Testis (tissue), 3 donors: ENCODE data around the gene LMCD1. TPM values are rescaled to one million over a fixed set of nuclear protein-coding genes. Genes with fewer than 3 reads are reported as not detected.

Experiments
- DNase-seq: peaks from one replicate; pipeline ENCODE4 v3.0.0-alpha.2; 2019
- H3K27ac ChIP-seq, 2 donors: fragments of 200-600 bp; sonication (generic); one replicate each; pipeline ENCODE4 v1.5.1; 2019
- H3K27me3 ChIP-seq: fragments of 200-600 bp; sonication (generic); one replicate; pipeline ENCODE4 v1.5.1; 2019
- H3K36me3 ChIP-seq: fragments of 200-600 bp; sonication (generic); one replicate; pipeline ENCODE4 v1.5.1; 2017; ENCODE audit warnings: low read depth; ENCODE audit errors: missing control alignments
- H3K4me1 ChIP-seq: fragments of 200-600 bp; sonication (generic); one replicate; pipeline ENCODE4 v1.5.1; 2019
- H3K4me3 ChIP-seq, 2 donors: fragments of 200-600 bp; sonication (generic); one replicate each; pipeline ENCODE4 v1.5.1; 2017 to 2019
- H3K9me3 ChIP-seq: fragments of 200-600 bp; sonication (generic); one replicate; pipeline ENCODE4 v1.5.1; 2017
- POLR2A ChIP-seq: fragments of 450-650 bp; IDR thresholded peaks from one replicate; pipeline ENCODE4 v1.6.1; 2017; ENCODE audit warnings: antibody characterized with exemption, mild to moderate bottlenecking, moderate library complexity
- WGBS, 2 donors: methylation state at CpG; one replicate each; pipeline ENCODE4 v1.1.5; 2018; 5-methylcytosine and 5-hydroxymethylcytosine counted together
- intact Hi-C: fragments of 100-400 bp; cut with DNase I; formaldehyde crosslinking; loops from one replicate; pipeline ENCODE4 v1.15.1; 2023; ENCODE audit warnings: low total_unique reads
- polyA plus RNA-seq: library from polyadenylated mRNA; stranded (reverse); fragments of 350-450 nt; fragmentation: Illumina TruSeq; extraction: RNeasy Lipid Tissue Mini Kit (QIAGEN cat#74804); gene quantifications from one replicate; pipeline ENCODE4 v1.2.3, GENCODE V29; 2014; ENCODE audit warnings: low read depth, low replicate concordance; ENCODE audit not compliant: insufficient read depth
- total RNA-seq, 2 donors: library from RNA; depleted of rRNA; stranded (reverse); fragments of >200 nt; gene quantifications; one replicate each; pipeline ENCODE4 v1.2.3, GENCODE V29; 2016
- TF ChIP-seq, protein P1 (sequence below), 3 experiments: fragments of 450-650 bp in 2 of 3; fragments of 200-600 bp in 1 of 3; sonication (generic) in 1 of 3; IDR thresholded peaks; one replicate each; pipeline ENCODE4 v1.5.1; 2016 to 2019; ENCODE audit warnings: antibody characterized with exemption in 3 of 3, mild to moderate bottlenecking in 2 of 3, moderate library complexity in 1 of 3

LMCD1 gene
- total and polyA plus RNA-seq, 3 donors from 2014 or later: 47.9 to 103 (median 53.3) TPM

DNA sequence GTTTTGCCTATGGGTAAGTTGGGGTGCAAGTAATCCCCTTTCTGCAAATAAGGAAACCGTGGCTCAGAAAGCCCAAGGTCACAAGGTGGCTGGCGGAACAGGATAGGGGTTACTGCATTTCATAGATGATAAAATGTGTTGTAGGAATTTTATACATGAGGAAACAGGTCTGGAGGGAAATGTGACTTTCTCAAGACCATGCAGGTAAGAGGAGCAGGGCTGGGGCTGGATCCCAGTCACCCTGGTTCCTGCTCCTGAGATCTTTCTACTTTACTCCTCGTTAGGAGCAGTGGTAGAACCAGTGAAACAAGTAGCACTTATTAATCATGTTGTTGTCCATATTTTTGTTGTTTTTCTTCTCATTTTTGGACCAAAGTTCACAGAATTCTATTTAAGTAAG lies 79.8 kb downstream of the LMCD1 start:
- Histone ChIP-seq H3K27ac (no peak overlapping the region), H3K4me3 (no peak overlapping the region), H3K9me3 (no peaks in the 10 kb centered on the region), H3K36me3 (no peaks in the 10 kb centered on the region), H3K27me3 (no peaks in the 10 kb centered on the region), H3K4me1 (no peaks in the 10 kb centered on the region)
- whole genome bisulfite sequencing, 2 donors: 79 to 81% methylated on average over 3 of the region's 3 CpGs
- TF ChIP-seq POLR2A: no peak
- TF ChIP-seq, protein P1, sequence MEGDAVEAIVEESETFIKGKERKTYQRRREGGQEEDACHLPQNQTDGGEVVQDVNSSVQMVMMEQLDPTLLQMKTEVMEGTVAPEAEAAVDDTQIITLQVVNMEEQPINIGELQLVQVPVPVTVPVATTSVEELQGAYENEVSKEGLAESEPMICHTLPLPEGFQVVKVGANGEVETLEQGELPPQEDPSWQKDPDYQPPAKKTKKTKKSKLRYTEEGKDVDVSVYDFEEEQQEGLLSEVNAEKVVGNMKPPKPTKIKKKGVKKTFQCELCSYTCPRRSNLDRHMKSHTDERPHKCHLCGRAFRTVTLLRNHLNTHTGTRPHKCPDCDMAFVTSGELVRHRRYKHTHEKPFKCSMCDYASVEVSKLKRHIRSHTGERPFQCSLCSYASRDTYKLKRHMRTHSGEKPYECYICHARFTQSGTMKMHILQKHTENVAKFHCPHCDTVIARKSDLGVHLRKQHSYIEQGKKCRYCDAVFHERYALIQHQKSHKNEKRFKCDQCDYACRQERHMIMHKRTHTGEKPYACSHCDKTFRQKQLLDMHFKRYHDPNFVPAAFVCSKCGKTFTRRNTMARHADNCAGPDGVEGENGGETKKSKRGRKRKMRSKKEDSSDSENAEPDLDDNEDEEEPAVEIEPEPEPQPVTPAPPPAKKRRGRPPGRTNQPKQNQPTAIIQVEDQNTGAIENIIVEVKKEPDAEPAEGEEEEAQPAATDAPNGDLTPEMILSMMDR (IDR thresholded peaks at IDR 0.05): no peak
- no peak for DNase-seq
- intact Hi-C loops: no loop called here

DNA sequence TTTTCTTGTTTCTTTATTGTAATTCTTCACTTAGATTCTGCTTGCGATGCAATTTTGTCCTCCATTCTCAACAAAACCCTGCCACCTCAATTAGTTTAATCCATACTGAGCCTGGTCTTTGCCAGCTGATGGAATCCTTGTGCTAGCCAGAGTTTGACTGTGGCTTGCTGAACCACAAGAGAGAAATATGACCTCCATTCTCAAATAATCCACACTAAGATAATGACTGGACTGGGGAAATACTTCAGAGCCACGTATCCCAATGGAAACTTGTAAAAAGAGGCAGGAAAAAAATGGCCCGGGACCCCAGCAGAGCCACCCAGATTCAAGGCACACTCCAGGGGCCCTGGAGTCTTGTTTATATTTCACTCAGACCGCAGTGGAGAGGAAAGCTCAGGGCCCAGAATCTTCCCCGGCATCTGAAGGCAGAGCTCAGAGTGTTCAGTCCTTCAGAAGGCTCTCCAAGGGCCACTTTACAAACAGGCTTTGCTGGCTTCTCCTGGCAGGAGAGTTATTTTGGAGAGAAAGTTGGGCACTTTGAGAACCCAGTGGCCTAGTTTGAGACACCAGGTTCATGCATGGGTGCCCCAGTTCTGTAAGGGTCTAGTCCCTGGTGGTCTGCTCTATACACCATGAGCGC lies 80.3 kb downstream of the LMCD1 start:
- no peaks in the 10 kb centered on the region for H3K27me3 ChIP-seq
- WGBS, 2 donors: 89 to 91% methylated on average over 6 of the region's 6 CpGs
- DNase-seq: no peak
- no peak overlapping the region for H3K4me3 ChIP-seq
- H3K9me3 ChIP-seq: no peaks in the 10 kb centered on the region
- no peaks in the 10 kb centered on the region for H3K36me3 ChIP-seq
- H3K4me1 ChIP-seq: no peaks in the 10 kb centered on the region
- H3K27ac ChIP-seq: no peak overlapping the region
- intact Hi-C loops: no loop called here
- TF ChIP-seq, protein P1 (IDR thresholded peaks at IDR 0.05): no peak
- TF ChIP-seq POLR2A: no peak

DNA sequence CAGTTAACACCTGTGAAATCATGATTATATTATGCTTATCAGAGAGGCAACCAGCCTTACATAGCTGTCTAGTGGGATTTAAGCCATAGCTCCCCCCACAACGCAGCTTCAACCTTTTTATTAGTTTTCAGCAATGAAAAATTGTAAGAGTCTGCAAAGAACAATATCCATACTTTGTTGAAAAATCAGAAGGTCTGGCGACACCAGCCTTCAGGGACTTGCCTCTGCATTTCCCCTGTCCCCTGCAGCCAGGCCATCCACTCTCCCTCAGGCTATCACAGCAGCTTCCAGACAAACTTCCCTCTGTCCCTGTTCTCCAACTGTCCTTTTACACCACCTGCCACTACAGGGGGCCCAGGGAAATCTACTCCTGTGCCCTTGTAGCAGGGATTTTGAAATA lies 83.0 kb downstream of the LMCD1 start:
- no peak for TF ChIP-seq POLR2A
- TF ChIP-seq, protein P1 (IDR thresholded peaks at IDR 0.05): no peak
- no peak overlapping the region for H3K27ac ChIP-seq
- intact Hi-C loops: no loop called here
- no peaks in the 10 kb centered on the region for H3K36me3 ChIP-seq
- H3K4me3 ChIP-seq: no peak overlapping the region
- H3K4me1 ChIP-seq: no peaks in the 10 kb centered on the region
- WGBS, 2 donors: 89 to 93% methylated on average over 2 of the region's 2 CpGs
- DNase-seq: no peak
- H3K27me3 ChIP-seq: no peaks in the 10 kb centered on the region
- no peaks in the 10 kb centered on the region for H3K9me3 ChIP-seq

DNA sequence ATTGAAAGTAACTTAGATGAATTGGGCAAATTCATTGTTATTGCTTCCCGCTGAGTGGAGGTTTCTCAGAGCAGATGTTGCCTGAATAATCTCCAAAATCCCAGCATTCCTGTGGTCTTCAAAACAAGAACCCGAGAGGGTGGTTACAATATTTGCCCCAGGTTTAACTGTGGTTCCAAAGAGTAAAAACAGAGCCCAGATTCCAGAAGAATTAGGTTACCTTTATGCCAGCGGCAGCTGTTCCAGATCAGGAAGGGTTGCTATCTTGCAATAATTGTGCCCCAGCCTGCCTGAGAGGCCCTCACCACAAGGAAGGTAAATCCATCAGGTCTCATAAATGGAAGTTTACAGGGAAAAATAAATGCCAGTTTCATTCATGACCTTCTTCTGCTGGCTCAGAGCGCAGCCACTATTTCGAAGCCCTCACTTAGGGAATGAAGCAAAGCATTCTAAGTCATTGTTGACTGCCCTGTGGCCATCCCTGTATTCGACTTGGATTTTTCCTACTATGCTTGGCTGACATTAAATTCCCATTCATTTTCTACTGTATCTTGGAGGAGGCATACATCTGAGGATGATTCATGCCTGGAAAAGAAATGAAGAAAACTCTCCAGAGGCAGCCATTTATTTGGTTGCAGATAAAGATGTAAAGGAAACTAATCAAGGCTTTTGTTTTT lies 88.4 kb downstream of the LMCD1 start:
- TF ChIP-seq POLR2A: no peak
- TF ChIP-seq, protein P1 (IDR thresholded peaks at IDR 0.05): no peak
- no peak overlapping the region for H3K4me3 ChIP-seq
- no peaks in the 10 kb centered on the region for H3K9me3 ChIP-seq
- 78 to 91% methylated on average over 6 of the region's 6 CpGs for WGBS, 2 donors
- no peaks in the 10 kb centered on the region for H3K36me3 ChIP-seq
- no peaks in the 10 kb centered on the region for H3K27me3 ChIP-seq
- intact Hi-C loops: no loop called here
- no peaks in the 10 kb centered on the region for H3K4me1 ChIP-seq
- no peak overlapping the region for H3K27ac ChIP-seq
- DNase-seq: no peak
